ENCODE measurements around the gene FNDC3B.
A peak's percentile ranks its signal among the peaks of the same experiment; 100 is the strongest.

Gene FNDC3B

DNA sequence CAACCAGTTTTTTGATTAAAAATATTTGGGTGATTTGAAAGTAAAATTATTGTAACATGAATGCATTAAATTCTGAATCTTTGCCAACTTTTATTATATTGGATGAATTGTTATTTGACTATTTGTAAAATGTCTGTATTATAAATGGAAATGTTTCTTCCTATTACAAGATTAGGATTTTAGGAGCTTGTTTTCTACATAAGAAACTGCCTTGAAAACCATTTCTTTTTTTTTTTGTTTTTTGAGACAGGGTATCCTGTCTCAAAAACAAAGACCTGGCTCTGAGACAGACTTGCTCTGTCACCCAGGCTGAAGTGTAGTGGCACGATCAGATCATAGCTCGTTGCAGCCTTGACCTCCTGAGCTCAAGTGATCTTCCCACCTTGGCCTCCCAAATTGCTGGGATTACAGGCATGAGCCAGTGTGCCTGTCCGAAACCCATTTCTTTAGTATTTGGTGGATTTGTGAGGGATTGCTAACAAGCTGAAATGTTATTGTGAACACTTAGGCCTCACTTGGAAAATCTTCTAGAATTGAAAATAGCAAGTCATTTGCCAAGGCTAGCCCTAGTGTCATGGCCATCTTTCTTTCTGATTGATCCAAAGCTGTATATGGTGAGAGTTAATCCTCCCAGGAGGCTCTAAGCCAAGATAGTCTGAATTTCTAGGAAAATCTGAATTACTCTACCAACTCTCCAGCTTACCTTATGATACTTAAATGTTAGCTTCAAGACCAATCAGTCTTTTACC is 100.3 kb downstream of the FNDC3B start:
- DNase-seq, result no peak

DNA sequence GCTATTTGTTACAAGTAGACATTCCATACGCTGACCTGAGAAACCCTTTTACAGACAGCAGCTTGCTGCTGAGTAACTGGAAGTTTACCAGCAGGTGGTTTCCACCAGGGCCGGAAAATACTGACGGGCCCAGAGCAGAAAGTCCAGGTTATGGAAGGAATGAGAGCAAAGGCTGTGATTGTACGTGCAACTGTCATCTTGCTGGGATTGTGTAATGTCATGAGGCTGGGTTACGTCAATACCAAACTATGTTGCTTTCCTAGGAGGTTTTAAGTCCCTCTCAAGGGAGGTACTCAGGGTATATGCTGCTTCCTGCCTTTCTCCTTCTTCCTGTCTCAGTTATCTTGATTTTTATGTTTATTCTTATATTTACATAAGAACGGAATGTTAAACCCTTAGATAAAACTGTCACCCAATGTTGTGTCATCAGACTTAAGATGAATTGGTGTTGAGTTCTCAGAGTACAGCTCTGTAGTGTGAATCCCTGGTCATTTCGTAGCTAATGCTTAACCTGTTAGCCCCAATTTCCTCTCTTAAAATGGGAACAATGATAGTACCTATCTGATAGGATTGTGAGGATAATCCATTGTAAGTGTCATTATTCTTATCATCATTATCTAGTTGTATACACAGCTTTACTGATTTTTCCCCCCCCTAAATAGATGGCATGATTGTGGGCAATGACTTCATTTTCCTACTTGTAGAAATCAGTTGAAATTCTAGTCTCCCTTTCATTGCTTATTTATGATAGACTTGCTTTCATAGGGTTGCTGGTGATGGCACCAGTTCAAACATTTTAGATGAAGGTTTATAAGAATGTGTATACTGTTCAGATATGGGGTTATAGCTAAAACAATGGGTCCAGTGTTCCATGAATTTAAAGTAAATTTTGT is 101.4 kb downstream of the FNDC3B start:
- no peak for DNase-seq

DNA sequence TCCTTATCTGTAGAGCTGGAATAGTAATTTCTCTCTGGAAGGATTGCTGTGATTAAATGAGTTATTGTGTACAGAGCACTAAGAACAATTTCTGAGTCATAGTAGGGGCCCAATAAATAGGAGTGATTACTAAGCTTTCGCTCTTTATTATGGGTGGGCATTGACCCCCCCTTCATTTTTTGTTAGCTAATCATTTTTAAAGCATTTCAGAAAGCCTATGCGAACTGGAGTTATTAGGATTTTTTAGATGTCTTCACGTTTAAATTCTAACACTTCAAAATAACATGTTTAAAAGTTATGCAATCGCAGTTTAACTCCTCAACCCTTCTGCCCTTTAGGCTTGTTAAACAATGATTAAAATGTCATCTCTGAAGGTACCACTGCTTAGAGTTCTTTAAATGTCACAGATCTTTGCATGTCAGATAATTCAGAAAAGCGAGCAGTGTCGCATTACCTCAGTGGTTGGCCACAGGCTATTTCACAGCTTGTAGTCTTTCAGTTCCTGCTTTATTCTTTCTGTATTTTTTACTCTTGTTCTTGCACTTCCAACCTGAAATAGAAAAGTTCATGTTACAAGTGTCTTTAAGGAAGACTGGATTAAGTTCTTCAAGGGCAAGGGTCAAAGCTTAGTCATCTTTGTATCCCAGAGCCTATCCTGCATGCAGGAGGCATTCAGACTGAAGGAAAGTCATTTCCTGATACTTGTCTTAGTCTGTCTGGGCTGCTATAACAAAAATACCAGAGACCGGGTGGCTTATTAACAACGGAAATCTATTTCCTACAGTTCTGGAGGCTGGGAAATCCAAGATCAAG is 102.9 kb downstream of the FNDC3B start:
- DNase-seq, result no peak

DNA sequence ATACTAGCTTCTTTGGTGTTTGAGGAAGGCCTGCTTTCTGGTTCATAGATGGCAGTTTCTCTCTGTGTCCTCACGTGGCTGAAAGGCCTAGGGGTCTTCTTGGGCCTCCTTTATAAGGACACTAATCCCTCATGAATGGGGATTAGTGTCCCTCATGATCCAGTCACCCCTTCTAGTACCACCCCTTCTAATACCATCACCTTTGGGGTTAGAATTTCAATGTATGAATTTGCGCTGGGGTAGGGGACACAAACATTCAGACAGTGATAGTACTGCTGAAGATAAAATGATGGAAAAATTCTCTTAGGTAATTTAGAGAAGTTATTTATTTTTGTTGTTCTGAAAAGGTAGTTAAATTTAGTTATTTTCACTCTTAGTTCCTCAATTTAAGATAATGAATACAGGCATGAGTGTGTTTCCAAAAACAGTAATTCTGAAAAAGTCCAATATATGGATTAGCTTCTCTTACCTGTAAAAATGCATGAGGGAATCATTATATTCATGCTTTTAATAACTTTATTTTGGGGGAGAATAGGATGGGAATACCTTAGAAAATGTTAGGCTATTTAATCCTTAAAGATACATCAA is 103.6 kb downstream of the FNDC3B start:
- DNase-seq, result no peak

DNA sequence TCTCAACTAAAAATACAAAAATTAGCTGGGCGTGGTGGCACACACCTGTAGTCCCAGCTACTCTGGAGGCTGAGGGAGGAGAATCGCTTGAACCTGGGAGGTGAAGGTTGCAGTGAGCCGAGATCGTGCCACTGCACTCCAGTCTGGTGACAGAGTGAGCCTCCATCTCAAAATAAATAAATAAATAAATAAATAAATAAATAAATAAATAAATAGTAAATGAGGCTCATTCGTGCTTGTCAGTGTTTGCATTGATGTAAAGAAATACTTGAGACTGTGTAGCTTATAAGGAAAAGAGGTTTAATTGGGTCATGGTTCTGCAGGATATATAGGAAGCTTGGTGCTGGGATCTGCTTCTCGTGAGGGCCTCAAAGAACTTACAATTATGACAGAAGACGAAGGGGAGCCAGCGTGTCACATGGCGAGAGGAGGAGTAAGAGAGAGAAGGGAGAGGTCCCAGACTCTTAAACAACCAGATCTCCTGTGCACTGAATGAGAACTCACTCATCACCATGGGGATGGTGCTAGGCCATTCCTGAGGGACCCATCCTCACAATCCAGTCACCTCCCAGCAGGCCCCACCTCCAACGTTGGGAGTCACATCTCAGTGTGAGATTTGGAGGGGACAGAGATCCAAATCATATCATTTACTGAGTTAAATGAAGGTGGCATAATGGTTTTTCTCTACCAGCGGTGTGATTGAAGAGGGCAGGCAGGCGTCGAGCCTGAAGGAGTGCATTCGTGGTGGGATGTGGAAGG is 104.5 kb downstream of the FNDC3B start:
- no peak for DNase-seq

DNA sequence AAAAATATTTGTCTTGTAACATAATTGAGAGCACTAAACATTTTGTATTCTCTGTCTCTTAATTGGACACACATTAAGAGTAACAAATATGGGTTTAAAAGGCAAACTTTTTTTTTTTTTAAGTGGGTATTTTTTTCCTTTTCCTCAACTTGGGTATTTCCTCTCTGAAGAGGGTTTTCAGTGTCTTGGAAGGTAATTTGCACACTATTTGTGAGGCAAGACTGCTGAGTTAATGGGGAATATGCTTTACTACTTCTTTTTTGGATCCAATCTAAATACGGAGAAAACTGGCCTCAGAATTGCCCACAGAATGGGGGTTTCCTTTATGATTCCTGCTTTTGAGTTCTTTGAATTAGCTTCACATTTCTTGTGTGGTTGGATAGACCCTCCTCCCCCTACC is 105.2 kb downstream of the FNDC3B start:
- DNase-seq, result no peak

DNA sequence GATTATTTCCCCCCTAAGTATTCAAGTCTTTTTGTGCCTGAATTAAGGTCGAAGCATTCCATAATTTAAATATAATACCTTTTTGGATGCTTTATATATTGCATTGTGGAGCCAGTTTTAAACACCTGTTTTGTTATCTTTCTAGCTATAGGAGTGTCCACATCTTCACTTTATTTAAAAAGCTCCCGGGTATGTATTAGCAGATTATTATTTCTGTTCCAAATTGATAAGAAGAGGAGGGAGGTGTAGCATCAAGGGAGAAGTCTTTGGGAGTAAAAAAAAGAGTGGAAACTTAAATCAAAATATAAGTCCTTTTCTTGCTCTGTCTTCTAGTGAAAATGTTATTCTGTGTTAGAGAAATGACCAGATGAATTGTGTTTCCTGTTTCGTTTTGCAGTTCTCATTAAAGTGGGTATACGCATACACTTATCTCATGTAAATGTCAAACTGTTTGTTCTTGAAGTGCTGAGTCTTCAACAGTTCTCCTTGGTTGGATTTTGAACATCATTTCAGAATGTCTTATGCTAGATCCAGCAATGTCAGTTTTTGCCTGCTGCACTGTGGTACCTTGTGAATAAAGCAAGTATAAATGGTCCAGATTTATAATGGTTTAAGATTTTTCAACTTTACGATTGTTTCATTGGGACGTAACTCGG is 105.8 kb downstream of the FNDC3B start:
- DNase-seq, result no peak

DNA sequence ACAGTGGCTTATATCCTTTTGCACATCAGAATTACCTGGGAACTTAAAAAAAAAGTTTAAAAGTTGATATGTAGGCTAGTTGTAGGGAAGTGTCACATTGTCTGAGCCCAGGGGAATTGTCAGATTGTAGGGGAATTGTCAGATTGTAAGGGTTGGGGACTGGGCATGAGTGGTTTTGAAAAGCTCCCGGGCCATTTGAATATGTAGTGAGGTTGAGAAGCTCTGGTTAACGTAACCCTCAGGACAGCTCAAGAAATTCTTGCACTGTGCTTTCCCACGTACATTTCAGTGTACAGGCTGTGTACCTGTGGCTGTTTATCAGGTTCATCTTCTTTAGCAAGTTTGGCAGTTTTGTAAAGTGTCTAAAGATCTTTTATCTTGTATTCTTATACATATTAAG is 107.0 kb downstream of the FNDC3B start:
- no peak for DNase-seq

DNA sequence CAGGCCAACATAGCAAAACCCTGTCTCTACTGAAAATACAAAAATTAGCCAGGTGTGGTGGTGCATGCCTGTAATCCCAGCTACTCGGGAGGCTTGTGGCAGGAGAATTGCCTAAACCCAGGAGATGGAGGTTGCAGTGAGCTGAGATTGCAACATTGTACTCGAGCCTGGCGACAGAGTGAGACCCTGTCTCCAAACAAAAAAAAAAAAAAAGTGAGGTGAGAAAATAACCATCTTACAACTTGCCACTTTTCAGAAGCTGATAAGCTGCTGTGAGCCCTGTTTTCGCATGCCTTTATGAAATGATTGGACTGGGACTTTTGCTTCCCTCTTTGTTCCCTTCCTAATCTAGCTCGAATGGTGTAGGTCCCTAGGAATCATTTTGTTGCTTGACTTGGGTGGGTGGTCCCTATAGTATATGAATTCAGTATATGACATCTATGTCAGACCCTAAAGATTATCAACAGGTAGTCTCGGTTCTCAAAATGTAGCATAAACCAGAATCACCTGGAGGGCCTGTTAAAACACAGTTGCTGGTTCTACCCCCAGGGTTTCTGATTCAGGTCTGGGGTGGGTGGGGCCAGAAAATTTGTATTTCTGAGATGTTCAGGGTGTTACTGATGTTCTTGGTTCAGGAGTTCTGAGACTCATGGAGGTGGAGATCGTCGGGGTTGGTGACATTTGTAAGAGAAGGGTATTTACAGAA is 107.9 kb downstream of the FNDC3B start:
- DNase-seq, result no peak

DNA sequence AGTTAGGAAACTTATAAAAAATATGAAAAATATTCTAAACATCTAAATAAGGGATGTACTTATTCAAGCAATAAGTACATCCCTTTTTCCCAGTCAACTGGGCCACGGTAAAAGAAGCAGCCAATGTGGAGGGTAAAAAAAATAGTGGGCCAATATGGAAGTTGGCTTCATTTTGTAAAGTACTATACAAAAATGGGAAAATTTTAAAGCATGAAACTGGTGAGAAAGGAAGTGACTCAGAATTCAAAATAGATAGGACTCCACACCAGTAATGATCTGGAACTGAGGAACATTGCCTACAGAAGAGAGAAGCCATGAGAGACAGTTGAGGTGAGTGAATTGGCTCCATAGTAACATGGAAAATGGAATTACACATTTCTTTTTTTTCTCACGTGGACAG is 108.9 kb downstream of the FNDC3B start:
- DNase-seq, result no peak

DNA sequence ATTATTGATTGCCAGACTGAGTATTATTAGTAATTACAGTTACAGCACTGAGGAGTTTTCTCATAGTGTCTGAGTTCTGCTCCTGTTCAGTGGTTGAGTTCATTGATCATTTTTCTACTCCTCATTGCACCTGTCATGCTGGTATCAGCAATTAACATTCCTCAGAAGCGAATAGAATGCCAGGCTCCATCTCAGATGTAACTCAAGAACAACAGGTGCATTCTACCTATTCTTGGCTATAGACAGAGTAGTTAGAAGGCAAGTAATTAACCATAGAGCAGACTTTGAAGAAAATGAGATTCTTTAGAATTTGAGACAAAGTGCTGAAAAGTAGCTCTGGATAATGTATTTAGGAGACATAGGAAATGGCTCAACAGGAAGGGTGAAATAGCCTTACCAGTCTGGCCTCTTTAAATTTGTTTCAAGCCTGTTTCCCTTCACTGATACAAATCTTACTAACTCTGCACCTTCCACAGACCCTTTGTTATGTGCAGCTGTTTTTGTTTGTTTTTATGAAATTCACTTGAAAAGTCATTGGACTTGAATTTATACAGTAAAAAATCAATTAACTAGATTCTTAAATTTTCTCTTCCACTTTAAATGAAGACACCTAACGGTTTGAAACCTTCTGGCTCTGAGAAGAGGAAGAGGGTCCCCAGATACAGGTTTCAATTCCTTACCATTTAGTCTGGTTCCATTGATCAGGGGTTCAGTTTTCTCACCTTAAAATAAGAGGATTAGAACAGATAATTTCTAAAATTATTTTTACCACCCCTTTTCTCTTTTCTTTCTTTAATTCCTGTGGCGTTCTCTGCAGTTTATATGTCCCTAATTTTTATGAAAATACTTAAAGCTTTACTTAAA is 109.6 kb downstream of the FNDC3B start:
- DNase-seq, result no peak

DNA sequence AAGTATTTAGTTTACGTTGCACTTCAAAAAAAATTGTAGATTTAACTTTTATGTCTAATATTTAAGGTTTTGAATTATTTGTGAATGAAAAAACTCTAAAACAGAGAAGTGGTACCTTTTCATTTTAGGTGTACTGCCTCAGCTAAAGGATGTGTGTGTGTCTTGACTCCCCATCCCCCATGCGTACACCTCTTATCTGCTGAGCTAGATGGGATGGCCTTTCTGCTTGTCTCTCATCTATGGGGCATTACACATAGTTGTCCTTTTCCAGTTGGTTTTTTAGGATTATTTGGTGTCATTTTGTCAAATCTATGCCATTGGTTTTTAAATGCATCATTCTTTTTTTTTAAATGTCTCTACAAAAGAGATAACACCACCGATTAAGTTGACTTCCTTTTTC is 110.9 kb downstream of the FNDC3B start:
- DNase-seq, result no peak

DNA sequence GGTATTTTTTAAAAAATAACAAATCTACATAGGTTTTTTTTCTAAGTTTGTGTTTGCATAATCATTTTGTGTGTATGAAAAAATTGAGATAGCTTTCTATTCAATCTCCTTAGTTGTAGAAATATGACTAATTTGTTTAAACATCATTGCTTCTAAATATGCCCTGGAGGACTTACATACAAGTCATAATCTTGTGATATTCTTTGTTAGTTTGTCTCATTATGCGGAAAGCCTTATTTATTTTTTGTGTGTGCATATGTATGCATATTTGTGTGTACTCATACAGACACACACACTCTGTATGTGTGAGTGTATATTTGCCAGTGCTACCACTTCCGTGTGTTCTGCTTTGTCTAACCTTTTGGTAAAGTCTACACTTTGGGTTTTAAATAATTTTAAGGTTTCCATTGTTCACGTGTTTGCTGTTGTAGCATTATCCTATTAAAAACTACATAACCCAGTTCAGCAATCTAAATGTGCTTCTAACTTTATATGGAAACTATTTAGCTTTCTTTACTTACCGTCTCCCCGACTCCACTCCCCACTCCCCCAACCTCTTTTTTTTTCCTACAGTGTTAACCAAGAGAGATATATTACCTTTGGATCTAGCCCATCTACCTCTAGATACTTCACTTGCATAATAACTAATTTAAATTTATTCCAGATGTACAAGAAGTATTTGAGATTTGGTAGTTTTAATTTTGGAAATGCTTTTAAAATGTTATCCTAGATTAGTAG is 111.7 kb downstream of the FNDC3B start:
- no peak for DNase-seq

DNA sequence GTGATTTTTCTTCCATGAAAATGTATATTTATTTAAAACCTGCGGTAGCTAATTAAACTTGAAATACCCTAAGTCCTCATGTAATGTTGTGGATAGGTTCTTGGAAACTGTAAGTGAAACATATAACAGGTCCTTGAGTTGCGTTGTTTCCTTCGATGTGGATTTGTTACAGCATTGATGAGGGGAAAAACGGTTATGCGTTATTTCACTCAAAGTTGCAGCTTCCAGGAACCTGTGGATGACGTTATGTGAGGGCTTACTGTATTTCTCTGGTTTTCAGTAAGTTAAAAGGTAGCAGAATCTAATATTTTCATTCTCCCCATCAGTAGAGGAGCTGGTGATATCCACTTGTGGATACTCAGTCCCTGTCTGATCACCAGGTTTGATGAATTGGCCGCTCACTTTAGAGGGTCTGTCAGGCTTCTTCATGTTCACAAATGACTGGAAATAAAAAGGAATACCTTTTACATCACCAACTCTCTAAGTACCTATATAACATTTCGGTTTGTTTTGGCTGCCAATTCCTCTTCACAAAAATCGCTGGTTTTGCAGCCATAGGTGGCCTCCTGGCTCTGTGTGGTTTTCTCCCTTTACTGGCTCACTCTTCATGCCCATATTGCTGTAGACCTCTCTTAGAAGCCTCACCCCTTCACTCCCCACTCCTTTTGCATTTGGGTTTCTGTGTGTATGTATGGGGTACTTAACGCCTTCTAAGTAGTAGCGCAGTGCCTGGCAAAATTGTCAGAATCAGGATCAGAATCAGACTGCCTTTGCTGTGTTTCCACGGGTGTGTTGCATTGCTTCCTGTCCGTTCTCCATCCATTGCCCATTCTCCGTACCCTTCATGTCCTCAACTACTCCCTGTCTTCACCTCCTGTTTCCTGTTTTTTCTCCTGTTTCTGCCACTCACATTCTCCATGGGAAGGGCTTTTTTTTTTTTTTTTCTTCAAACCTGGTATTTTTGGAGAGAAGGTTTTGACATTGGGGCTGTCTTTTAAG is 112.6 kb downstream of the FNDC3B start:
- DNase-seq, result no peak

DNA sequence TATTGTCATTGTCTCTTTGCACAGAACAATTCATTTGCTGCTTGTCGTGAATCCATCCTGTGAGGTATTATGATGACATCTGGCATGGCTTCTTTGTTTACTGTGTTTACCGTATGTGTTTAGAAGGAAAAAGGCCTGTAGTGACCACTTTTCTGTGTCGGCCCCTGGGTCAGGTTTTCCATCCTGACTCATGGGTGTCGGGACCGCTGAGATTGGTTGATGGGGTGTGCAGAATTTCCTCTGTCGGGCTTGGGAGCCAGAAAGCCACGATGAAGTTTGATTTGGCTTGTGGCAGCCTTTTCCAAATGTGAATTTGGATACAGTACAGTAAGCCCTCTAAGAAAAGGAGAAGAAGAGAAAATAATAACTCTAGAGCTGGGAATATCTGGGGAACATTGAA is 113.5 kb downstream of the FNDC3B start:
- no peak for DNase-seq

DNA sequence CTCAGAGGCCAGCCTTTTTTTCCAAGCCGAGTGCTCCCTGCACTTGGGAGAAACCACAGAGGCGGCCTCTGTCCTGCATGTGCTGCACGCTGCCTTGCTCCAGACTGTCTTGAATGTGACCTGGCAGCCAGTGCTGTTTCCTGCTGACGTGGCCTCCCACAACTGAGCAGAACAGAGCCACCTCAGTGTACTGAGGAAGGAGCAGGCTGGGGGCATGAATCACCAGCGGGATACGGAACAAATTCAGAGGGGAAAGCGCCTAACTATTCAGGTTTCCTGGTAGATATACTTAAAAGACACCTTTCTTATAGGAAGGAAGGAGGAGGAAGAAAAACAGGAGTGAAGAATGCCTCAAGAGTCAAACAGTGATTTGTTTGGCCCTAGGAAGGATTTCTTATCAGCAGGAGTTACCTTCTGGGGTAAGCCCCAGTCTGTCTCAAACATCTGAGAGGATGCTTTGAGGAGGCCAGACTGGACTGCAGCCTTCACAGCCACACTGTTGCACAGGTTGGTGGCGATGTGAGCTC is 114.0 kb downstream of the FNDC3B start:
- DNase-seq, result peak; percentile 36 to 57

DNA sequence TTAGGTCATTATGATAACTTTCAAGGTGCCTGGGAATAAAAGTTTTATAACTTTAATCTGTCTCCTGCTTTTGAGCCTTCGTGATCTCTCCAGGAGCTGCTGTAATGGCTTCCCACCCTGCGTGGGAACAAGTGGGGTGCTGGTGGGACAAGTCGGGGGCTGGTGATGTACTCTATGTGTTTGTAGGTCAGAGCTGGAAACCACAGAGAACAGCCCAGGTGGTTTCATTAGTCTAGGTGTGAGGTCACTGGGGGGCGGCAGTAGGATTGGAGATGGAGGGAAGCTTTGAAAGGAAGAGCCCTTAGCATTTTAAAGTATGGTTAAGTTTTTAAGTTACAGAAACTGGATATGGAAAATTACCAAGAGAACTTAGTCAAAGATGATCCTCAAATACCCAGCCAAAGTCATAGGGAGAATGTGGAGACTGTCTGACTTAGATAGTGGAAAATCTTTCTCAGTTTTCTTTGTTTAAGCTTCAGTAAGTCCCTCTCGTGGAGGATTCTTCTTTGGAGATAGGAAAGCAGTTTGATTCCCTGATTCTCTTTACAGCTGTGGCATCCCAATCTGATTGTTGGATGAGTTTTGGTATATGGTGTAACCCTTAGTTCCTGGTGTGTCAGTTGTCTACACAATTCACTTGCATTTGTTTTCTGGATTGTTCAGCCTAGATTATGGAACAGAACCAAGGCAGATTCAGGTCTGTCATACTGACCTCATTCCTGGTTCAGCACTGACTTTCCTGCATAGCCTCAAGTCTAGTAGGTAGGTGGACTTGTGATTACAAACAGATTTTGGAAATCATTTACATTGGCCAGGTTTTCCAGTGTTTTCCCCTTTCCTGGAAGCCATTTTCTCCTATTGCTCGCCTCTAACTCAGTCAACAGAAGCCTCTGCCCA is 115.6 kb downstream of the FNDC3B start:
- DNase-seq, result no peak

Measured in stimulated activated CD4-positive, alpha-beta T cell treated with anti-CD3 and anti-CD28 coated beads, Interleukin-2, amount 100 ng/mL, for 24 hours (primary cell).